Dorsolateral prefrontal cortex (tissue), 118 donors: ENCODE data around the gene DMPK. TPM values are rescaled to one million over a fixed set of nuclear protein-coding genes. Genes with fewer than 3 reads are reported as not detected.

Experiments used
- total RNA-seq, 120 experiments: library from RNA; stranded (reverse); gene quantifications; one replicate each; pipeline versions ENCODE4 v1.2.3 to v1.2.4, GENCODE V29; 2022

The DMPK gene
- total RNA-seq, 120 experiments from 2014 or later = 43.1 to 137 (median 76.3) TPM

Other genes starting within 250 kb of the DMPK start
- 10 to 100 TPM in 98 of 120 experiments, 1 to 10 TPM in 22; 7.1 to 16.8 (median 11.5) TPM for gene OPA3, start 197.7 kb downstream of the DMPK start, total RNA-seq
- 10 to 100 TPM in 26 of 120 experiments, 1 to 10 TPM in 92, under 1 TPM in 2; 0.78 to 30.3 (median 6.6) TPM for gene GPR4, start 180.3 kb downstream of the DMPK start, total RNA-seq
- 100 to 1,000 TPM in 112 of 120 experiments, 10 to 100 TPM in 8; 86.4 to 266 (median 132) TPM for gene EML2, start 143.1 kb downstream of the DMPK start, total RNA-seq
- 10 to 100 TPM in 16 of 120 experiments, 1 to 10 TPM in 91, under 1 TPM in 12, not detected in 1; 0.29 to 22.2 (median 3.7) TPM for gene GIPR, start 114.3 kb downstream of the DMPK start, total RNA-seq
- gene SNRPD2, start 90.5 kb downstream of the DMPK start, total RNA-seq = 100 to 1,000 TPM; 125 to 259 (median 201) TPM
- 10 to 100 TPM in 31 of 120 experiments, 1 to 10 TPM in 89; 3.0 to 16.5 (median 8.6) TPM for gene QPCTL, start 89.8 kb downstream of the DMPK start, total RNA-seq
- 10 to 100 TPM in 119 of 120 experiments, 1 to 10 TPM in 1; 9.1 to 29.5 (median 17.4) TPM for gene FBXO46, start 51.6 kb downstream of the DMPK start, total RNA-seq
- gene MEIOSIN, start 49.1 kb downstream of the DMPK start, total RNA-seq = under 1 TPM in 3 of 120 experiments, not detected in 117; 0.16 to 0.20 (median 0.18) TPM
- 10 to 100 TPM in 2 of 120 experiments, 1 to 10 TPM in 118; 1.6 to 14.8 (median 4.3) TPM for gene SIX5, start 13.2 kb downstream of the DMPK start, total RNA-seq
- 100 to 1,000 TPM in 23 of 120 experiments, 10 to 100 TPM in 97; 58.7 to 138 (median 86.8) TPM for gene DMWD, start 10.4 kb upstream of the DMPK start, total RNA-seq
- 1 to 10 TPM in 4 of 120 experiments, under 1 TPM in 97, not detected in 19; 0.16 to 2.5 (median 0.35) TPM for gene RSPH6A, start 32.8 kb upstream of the DMPK start, total RNA-seq
- gene SYMPK, start 80.7 kb upstream of the DMPK start, total RNA-seq = 100 to 1,000 TPM in 17 of 120 experiments, 10 to 100 TPM in 103; 65.0 to 119 (median 87.1) TPM
- under 1 TPM in 2 of 120 experiments, not detected in 118; 0.30 to 0.32 TPM for gene FOXA3, start 81.8 kb upstream of the DMPK start, total RNA-seq
- 10 to 100 TPM; 30.3 to 53.6 (median 40.7) TPM for gene IRF2BP1, start 103.7 kb upstream of the DMPK start, total RNA-seq
- 10 to 100 TPM; 17.2 to 46.3 (median 34.0) TPM for gene MYPOP, start 120.1 kb upstream of the DMPK start, total RNA-seq
- gene NANOS2, start 132.3 kb upstream of the DMPK start, total RNA-seq = 1 to 10 TPM in 1 of 120 experiments, under 1 TPM in 15, not detected in 104; 0.28 to 1.7 (median 0.49) TPM
- gene NOVA2, start 191.4 kb upstream of the DMPK start, total RNA-seq = 10 to 100 TPM; 41.1 to 95.4 (median 71.8) TPM
- gene CCDC61, start 213.0 kb upstream of the DMPK start, total RNA-seq = 10 to 100 TPM; 19.7 to 65.4 (median 34.3) TPM
- 1 to 10 TPM in 5 of 120 experiments, under 1 TPM in 5, not detected in 110; 0.65 to 1.8 (median 1.0) TPM for gene PGLYRP1, start 240.6 kb upstream of the DMPK start, total RNA-seq